Stomach (tissue), 4 donors: ENCODE measurements around the gene SLC35C1.

Experiments
- CTCF ChIP-seq, 7 experiments: fragments of 450-650 bp in 4 of 7; fragments of 200-600 bp in 3 of 7; sonication (generic) in 3 of 7; IDR thresholded peaks; one replicate each; pipeline ENCODE4 v1.5.1; 2016 to 2019; ENCODE audit warnings: antibody characterized with exemption in 7 of 7, control low read depth in 2 of 7, mild to moderate bottlenecking in 1 of 7
- EP300 ChIP-seq: sonication (generic); formaldehyde crosslinking; IDR thresholded peaks from one replicate; pipeline ENCODE4 v1.6.1; 2017; ENCODE audit warnings: antibody characterized with exemption
- POLR2A ChIP-seq, 4 donors: fragments of 450-650 bp; IDR thresholded peaks; one replicate each; pipeline ENCODE4 v1.6.1; 2016; ENCODE audit warnings: antibody characterized with exemption in 4 of 4, control low read depth in 2 of 4, mild to moderate bottlenecking in 1 of 4, moderate library complexity in 1 of 4

- TF ChIP-seq CTCF (IDR thresholded peaks at IDR 0.05) (no peak), EP300 (no peak), POLR2A (IDR thresholded peaks at IDR 0.05) (no peak)
These were observed 27.6 kb upstream of the SLC35C1 start for GRCh38 chr11:45777127-45777969.
